BE2C (cell line): ENCODE results near the gene NAA80.

Experiments
- DNase-seq: peaks from one replicate; pipeline ENCODE4 v3.0.0-alpha.2; 2020
- H3K27me3 ChIP-seq: fragments of 250-450 bp; sonication (Bioruptor Pico); 2 replicates; pipeline ENCODE4 v1.5.1; 2020; ENCODE audit warnings: mild to moderate bottlenecking
- H3K36me3 ChIP-seq: fragments of 250-450 bp; sonication (Bioruptor Pico); 2 replicates; pipeline ENCODE4 v1.5.1; 2020; ENCODE audit warnings: mild to moderate bottlenecking
- H3K4me1 ChIP-seq: fragments of 250-450 bp; sonication (Bioruptor Pico); 2 replicates; pipeline ENCODE4 v1.5.1; 2020
- H3K4me3 ChIP-seq: 2 replicates; pipeline ENCODE4 v1.5.1; 2011; ENCODE audit warnings: low read depth, low read length
- H3K9me3 ChIP-seq: fragments of 250-450 bp; sonication (Bioruptor Pico); 2 replicates; pipeline ENCODE4 v1.5.1; 2020
- CTCF ChIP-seq: IDR thresholded peaks from 2 replicates; pipeline ENCODE4 v1.5.1; 2012; ENCODE audit warnings: mild to moderate bottlenecking, low read depth, low read length

The NAA80 gene

GRCh38 chr3:50250514-50250913 is 48.7 kb downstream of the NAA80 start:
- no peaks in the 10 kb centered on the region for H3K27me3 ChIP-seq
- peaks cover 4% of the 10 kb centered on the region for H3K4me1 ChIP-seq
- no peaks in the 10 kb centered on the region for H3K9me3 ChIP-seq
- no peaks in the 10 kb centered on the region for H3K36me3 ChIP-seq
- no peak for DNase-seq
- no peak overlapping the region for H3K4me3 ChIP-seq
- TF ChIP-seq CTCF, result no peak

- Histone ChIP-seq H3K27me3 (no peaks in the 10 kb centered on the region), H3K4me3 (no peak overlapping the region), H3K4me1 (peaks cover 4% of the 10 kb centered on the region), H3K9me3 (no peaks in the 10 kb centered on the region), H3K36me3 (no peaks in the 10 kb centered on the region)
- TF ChIP-seq CTCF, result no peak
- DNase-seq, result no peak
Observed at GRCh38 chr3:50249457-50249856, 49.7 kb downstream of the NAA80 start.

- Histone ChIP-seq H3K27me3 (no peaks in the 10 kb centered on the region), H3K4me3 (no peak overlapping the region), H3K36me3 (no peaks in the 10 kb centered on the region), H3K9me3 (no peaks in the 10 kb centered on the region), H3K4me1 (peaks cover 4% of the 10 kb centered on the region)
- no peak for TF ChIP-seq CTCF
- no peak for DNase-seq
Observed at GRCh38 chr3:50248387-50248786, 50.8 kb downstream of the NAA80 start.

GRCh38 chr3:50246517-50246954 is 52.7 kb downstream of the NAA80 start:
- DNase-seq, result no peak

More at GRCh38 chr3:50246517-50246954, 52.7 kb downstream of the NAA80 start:
- H3K27me3 ChIP-seq, result no peaks in the 10 kb centered on the region
- no peaks in the 10 kb centered on the region for H3K9me3 ChIP-seq
- TF ChIP-seq CTCF, result no peak
- H3K4me3 ChIP-seq, result peak overlapping the region; percentile 55; the same call in 1 of the 2 replicates
- no peaks in the 10 kb centered on the region for H3K36me3 ChIP-seq
- peaks cover 4% of the 10 kb centered on the region for H3K4me1 ChIP-seq
